SU-DHL-6 (cell line): ENCODE data around the gene COL10A1.

Source experiments
- H2AFZ ChIP-seq: fragments of 200-600 bp; sonication (generic); 2 replicates; pipeline ENCODE4 v1.6.1; 2014; ENCODE audit warnings: low read depth, mild to moderate bottlenecking, moderate library complexity, mixed read lengths, antibody characterized with exemption, low read length; ENCODE audit not compliant: severe bottlenecking
- H3F3A ChIP-seq: fragments of 200-600 bp; shearing (Covaris generic); 2 replicates; pipeline ENCODE4 v1.6.0; 2016; ENCODE audit warnings: antibody characterized with exemption, mild to moderate bottlenecking; ENCODE audit not compliant: insufficient read depth
- H3K27ac ChIP-seq: fragments of 200-600 bp; sonication (generic); 2 replicates; pipeline ENCODE4 v1.5.1; 2016; ENCODE audit warnings: low read depth, mild to moderate bottlenecking, low read length, moderate library complexity, mixed read lengths
- H3K27me3 ChIP-seq: fragments of 200-600 bp; sonication (generic), shearing (Covaris generic); 2 replicates; pipeline ENCODE4 v1.6.0; 2014; ENCODE audit warnings: mild to moderate bottlenecking, low read length
- H3K36me3 ChIP-seq: fragments of 200-600 bp; sonication (generic); 2 replicates; pipeline ENCODE4 v1.6.1; 2014; ENCODE audit warnings: mild to moderate bottlenecking, low read length, mixed read lengths
- H3K4me2 ChIP-seq: fragments of 300-600, 200-600 bp; shearing (Covaris generic), sonication (generic); 2 replicates; pipeline ENCODE4 v1.6.0; 2014; ENCODE audit warnings: low read length, low read depth, mild to moderate bottlenecking; ENCODE audit not compliant: poor library complexity, severe bottlenecking
- H3K4me3 ChIP-seq: fragments of 200-600 bp; sonication (generic); 2 replicates; pipeline ENCODE4 v1.5.1; 2014; ENCODE audit warnings: antibody characterized with exemption, low read length, mild to moderate bottlenecking, mixed read lengths; ENCODE audit not compliant: insufficient read depth, poor library complexity, severe bottlenecking
- H3K79me2 ChIP-seq: fragments of 200-600 bp; sonication (generic); 2 replicates; pipeline ENCODE4 v1.6.1; 2014; ENCODE audit warnings: mild to moderate bottlenecking, low read length, moderate library complexity; ENCODE audit not compliant: insufficient read depth
- H3K9ac ChIP-seq: fragments of 200-600 bp; sonication (generic); 2 replicates; pipeline ENCODE4 v1.7.0; 2014; ENCODE audit warnings: mild to moderate bottlenecking, low read length
- H3K9me2 ChIP-seq: fragments of 200-600 bp; sonication (generic); replicated peaks from 2 replicates; pipeline ENCODE4 v1.6.1; 2014; ENCODE audit warnings: low read length; ENCODE audit not compliant: insufficient read depth
- H3K9me3 ChIP-seq: fragments of 200-600 bp; sonication (generic); 2 replicates; pipeline ENCODE4 v1.6.1; 2014; ENCODE audit warnings: low read length, mixed read lengths; ENCODE audit not compliant: insufficient read depth
- H4K20me1 ChIP-seq: fragments of 200-600 bp; sonication (generic); 2 replicates; pipeline ENCODE4 v1.6.1; 2014; ENCODE audit warnings: low read depth, mild to moderate bottlenecking, antibody characterized with exemption, low read length, moderate library complexity, mixed read lengths
- CTCF ChIP-seq: fragments of 200-600 bp; sonication (generic); IDR thresholded peaks from one replicate; pipeline ENCODE4 v1.5.1; 2017; ENCODE audit warnings: antibody characterized with exemption, mild to moderate bottlenecking, low read length, moderate library complexity; ENCODE audit not compliant: insufficient read depth, poor library complexity, severe bottlenecking
- EZH2phosphoT487 ChIP-seq: fragments of 200-600 bp; sonication (generic), shearing (Covaris generic); conservative IDR thresholded peaks from 2 replicates; pipeline ENCODE4 v1.6.1; 2018; ENCODE audit warnings: mild to moderate bottlenecking, antibody characterized with exemption, low read length, moderate library complexity, mixed read lengths

Gene COL10A1

GRCh38 chr6:116111552-116112528 lies 14.1 kb downstream of the COL10A1 start:
- Histone ChIP-seq H2AFZ (no peak overlapping the region), H3K27ac (no peak overlapping the region)

GRCh38 chr6:116108836-116109235 lies 17.1 kb downstream of the COL10A1 start:
- no peak overlapping the region for H3K4me3 ChIP-seq
- TF ChIP-seq EZH2phosphoT487, result no peak
- no peak for TF ChIP-seq CTCF
- no peaks in the 10 kb centered on the region for H4K20me1 ChIP-seq
- H3K9me2 ChIP-seq, result no peaks in the 10 kb centered on the region
- H3K36me3 ChIP-seq, result no peaks in the 10 kb centered on the region
- no peaks in the 10 kb centered on the region for H3K27me3 ChIP-seq
- no peaks in the 10 kb centered on the region for H3K9me3 ChIP-seq
- no peaks in the 10 kb centered on the region for H3F3A ChIP-seq
- no peak overlapping the region for H3K4me2 ChIP-seq
- H2AFZ ChIP-seq, result no peak overlapping the region
- no peak overlapping the region for H3K9ac ChIP-seq
- no peak overlapping the region for H3K27ac ChIP-seq
- no peaks in the 10 kb centered on the region for H3K79me2 ChIP-seq

More at GRCh38 chr6:116111552-116112528, 14.1 kb downstream of the COL10A1 start:
- Histone ChIP-seq H3K9me2 (no peaks in the 10 kb centered on the region), H3F3A (no peaks in the 10 kb centered on the region), H3K36me3 (no peaks in the 10 kb centered on the region; the same call in 1 of the 2 replicates), H3K9me3 (no peaks in the 10 kb centered on the region), H4K20me1 (no peaks in the 10 kb centered on the region), H3K4me2 (no peak overlapping the region), H3K9ac (no peak overlapping the region), H3K79me2 (no peaks in the 10 kb centered on the region), H3K4me3 (no peak overlapping the region), H3K27me3 (no peaks in the 10 kb centered on the region)
- peak; percentile 87 for TF ChIP-seq CTCF
- TF ChIP-seq EZH2phosphoT487, result no peak

- Histone ChIP-seq H3K27me3 (no peaks in the 10 kb centered on the region), H3K9me3 (no peaks in the 10 kb centered on the region), H3K79me2 (no peaks in the 10 kb centered on the region), H3K36me3 (no peaks in the 10 kb centered on the region), H3K9ac (no peak overlapping the region), H4K20me1 (0 out of 2 replicates have a peak, but pooled peaks cover 5% of the 10 kb centered on the region), H3K9me2 (no peaks in the 10 kb centered on the region), H3K4me3 (no peak overlapping the region), H2AFZ (no peak overlapping the region), H3K4me2 (no peak overlapping the region), H3K27ac (no peak overlapping the region), H3F3A (no peaks in the 10 kb centered on the region)
- TF ChIP-seq EZH2phosphoT487 (no peak), CTCF (no peak)
Observed at GRCh38 chr6:116106146-116106545, 19.8 kb downstream of the COL10A1 start.
